Measurements from ENCODE around the gene EEPD1.
"Not testable (repeated sequence)": the region's sequence is repeated elsewhere in the genome, so short reads cannot be mapped to it uniquely, and the experiment has no call there.

EEPD1 gene

DNA sequence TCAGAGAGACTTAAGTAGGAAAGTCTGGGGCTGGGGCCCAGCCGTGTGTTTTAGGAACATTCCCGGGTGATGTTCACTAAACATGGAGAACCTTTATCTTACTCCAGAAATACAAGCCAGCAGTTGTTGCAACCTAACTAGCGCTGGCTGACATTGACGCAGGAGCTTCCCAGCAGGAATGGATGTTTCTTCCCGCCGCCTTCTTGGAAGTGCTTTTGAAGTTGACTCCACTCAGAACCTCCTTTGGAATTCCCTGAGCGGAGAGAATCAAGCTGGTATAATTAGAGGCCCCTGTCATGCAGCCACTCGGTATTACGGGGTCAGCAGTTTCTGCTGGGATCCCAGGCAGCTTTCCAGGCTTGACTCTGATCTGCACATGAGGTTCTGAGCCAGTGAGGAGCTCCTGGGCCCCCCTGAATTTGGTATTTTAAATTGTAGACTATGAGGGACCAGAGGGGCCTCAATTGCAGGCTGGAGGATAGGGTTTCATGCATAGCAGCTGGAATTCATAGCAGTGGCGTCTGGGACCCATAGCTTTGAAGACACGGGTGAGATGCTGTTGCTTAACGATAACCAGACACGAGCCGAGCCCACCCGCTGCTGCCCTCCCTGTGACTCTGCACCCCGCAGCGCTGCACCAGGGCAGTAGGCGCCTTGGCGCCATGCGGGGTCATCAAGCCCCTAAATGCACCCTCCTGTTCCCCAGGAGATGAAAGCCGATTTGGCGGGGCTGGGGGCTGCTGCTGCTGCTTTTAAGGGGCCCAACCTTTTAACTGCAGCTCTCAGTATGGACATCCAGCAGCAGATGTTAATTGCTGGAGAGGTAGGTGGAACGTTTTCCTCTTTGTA is 61.8 kb downstream of the EEPD1 start:
- DNase-seq (ENCODE audit: low read depth in 2 of 2) = no peak

DNA sequence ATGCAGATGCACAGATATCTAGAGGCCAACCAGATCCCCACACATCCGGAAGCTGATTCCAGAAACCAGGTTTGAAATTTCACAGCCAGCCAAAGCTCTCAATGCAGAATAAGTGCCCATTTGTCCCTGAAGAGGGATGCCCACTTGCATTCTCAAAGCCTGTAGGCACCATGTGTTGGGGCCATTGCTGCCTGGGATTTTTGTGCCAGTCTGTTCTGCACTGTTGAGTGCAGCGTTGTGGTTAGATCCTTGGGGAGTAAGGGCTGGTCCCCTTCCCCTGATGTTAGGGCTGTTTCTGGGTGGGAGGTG is 62.4 kb downstream of the EEPD1 start:
- DNase-seq (ENCODE audit: low read depth in 2 of 2) = no peak

DNA sequence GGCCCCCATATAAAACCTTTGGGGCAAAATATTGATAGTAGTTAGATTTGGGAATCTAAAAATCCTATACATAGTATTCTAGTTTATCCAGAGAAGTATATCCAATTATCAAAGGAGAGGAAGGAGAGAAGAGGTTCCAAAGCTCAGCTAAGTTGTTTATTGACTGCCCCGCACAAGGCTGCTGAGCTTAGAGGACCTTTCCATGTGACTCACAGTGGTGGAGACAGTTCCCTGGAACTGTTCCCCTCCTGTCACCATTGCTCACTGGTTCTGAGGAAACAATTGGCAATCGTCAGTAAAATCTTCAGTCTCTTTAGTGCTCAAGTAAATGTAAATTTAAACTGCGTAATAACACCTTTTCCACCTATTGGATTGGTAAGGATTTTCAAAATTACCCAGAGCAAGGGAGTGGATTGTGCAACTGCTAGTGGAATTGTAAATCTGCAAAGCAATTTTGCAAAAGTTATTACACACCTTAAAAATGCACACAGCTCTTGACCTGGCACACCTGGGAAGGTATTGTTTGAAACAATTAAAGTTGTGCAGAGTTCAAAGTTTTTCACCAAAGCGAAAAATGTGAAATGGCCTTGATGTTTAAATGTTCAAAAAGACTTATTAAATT is 63.1 kb downstream of the EEPD1 start:
- no peak for DNase-seq (ENCODE audit: low read depth in 2 of 2)

DNA sequence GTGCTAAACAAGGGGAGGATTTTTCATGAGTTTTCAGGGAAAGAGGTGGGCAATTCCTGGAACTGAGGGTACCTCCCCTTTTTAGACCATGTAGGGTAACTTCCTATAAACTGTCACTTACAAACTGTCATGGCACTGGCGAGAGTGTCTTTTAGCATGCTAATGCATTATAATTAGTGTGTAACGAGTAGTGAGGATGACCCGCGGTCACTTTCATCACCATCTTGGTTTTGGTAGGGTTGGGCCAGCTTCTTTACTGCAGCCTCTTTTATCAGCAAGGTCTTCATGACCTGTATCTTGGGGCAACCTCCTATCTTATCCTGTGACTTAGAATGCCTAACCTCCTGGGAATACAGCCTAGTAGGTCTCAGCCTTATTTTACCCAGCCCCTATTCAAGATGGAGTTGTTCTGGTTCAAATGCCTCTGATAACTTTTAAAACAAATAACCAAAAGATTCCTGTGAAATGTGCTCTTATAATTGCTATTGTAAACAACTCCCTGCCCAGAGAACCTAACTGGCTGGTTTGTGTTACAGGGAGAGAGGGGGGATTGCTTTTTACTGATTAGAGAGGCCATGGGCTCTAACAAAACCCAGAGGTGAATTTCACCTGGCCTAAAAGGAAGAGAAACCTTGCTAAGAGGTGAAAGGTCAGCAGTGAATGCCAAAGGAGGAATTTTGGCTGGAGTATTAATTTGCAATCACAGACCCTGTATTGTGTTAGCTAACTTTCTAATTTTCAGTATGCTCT is 64.3 kb downstream of the EEPD1 start:
- no peak for DNase-seq (ENCODE audit: low read depth in 2 of 2)

DNA sequence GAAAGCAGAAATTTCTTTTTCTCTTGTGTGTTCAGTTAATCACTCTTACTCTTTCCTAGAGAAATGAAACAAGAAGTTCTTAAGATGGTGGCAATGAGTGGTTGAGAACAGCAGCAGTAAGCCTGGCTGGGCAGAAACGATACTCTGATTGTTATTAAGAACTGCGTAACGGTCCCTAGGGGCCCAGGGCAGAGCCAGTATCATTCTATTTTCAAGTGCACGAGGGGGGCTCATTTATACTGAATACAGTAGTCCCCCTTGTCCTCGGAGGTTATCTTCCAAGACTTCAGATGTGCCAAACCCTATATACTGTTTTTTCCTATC is 64.9 kb downstream of the EEPD1 start:
- DNase-seq (ENCODE audit: low read depth in 2 of 2) = no peak

DNA sequence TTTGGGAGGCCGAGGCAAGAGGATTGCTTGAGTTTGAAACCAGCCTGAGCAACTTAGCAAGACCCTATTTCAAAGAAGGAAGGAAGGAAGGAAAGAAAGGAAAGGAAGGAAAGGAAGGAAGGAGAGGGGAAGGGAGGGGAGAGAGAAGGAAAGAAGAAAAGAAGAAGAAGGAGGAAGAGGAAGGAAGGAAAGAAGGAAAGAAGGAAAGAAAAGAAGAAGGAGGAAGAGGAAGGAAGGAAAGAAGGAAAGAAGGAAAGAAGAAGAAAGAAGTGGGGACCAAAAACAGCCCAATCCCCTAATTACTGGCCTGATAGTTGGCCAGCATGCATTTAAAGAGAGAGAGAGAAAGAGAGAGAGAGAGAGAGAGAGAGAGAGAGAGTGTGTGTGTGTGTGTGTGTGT is 66.4 kb downstream of the EEPD1 start:
- DNase-seq (ENCODE audit: low read depth in 2 of 2) = no peak

DNA sequence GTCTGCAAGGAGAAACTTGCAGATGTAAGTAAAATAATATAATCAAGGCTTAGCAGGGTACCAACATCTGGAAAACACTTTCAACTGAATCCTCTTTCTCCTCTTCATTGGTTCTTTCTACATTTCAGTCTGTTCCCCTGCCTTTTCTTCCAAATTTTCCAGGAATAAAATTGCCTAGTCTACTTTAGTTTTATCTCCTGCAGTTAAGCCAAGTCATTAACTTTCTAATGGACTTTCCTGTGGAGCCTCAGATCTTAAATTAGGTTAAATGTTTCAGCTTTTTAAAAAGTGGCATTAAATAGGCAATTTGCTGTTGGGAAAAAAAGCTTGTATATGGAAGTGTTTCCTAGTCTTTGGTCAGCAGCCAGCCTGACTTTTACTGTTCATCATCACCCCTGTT is 70.8 kb downstream of the EEPD1 start:
- no peak for DNase-seq (ENCODE audit: low read depth in 2 of 2)

DNA sequence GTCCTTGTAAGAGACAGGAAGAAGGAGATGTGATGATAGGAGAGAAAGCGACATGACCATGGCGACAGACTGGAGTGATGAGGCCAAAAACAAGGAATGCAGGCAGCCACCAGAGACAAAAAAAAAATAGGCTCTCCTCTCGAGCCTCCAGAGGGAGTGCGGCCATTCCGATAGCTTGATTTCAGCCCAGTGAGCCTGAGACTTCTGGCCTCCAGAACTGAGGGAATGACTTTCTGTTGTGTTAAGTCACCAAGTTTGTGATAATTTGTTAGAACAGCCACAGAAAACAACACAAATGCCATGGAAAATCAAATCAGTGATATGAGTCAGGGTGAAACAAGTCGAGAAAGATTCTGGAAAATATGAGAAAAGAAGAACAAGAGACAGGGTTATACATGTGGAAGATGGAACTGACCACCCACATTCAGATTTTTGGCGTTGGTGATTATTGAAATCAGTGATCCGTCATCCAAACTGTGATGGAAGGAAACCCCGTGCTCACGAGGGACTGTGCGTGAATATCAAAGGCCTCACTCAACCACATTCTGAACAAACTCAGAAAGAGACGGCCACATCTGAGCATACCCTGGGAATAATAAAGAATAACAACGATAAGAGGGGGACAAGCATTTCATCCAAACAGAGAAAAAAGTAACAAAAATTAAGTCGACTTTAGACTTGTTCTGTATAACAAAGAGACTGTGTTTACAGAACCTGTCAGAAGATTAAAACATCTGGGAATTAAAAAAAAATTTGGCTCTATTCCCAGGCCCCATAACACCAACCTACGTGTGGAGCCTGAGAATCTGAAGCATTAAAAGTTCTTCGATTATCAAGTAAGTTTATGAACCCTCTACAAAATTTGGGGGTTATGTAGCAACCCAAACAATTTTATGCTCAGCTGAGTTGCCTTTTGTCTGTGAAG is 72.1 kb downstream of the EEPD1 start:
- no peak for DNase-seq (ENCODE audit: low read depth in 2 of 2)

DNA sequence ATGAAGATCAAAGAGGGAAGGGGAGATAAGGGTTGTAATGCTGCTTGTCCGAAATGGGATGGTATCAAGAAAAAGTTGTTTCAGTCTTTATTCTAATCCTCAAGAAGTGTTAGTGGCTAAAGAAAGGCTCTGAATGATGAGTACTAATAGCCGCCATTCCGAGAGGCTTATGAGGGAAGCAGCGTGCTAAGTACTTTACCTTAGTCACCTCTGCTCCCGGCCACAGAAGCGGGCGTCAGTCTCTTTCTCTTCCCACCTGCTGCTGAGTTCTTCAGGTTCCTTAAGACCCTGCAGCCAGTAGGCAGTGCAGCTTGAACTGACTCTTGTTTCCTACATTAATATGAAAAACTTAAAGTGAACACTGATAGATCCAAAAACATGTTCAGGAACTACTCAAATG is 73.1 kb downstream of the EEPD1 start:
- no peak for DNase-seq (ENCODE audit: low read depth in 2 of 2)

DNA sequence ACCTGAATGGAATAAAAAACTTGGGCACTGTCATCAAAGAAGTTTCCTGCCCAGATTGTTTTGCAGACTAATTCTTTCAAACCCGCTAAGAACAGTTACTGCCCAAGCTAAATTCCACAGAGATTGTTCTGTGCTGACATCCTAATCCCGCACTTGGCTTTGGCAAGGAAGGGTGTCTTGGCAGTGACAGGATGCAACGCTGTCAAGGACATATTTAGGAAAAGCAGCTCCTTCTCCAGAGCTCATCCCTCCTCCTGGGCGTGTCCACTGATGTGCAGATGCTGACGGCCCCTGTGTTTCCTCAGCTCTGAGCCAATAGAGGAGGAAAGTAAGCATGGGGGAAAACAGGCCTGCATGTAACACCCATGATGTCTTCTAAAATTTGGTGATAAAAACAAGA is 74.2 kb downstream of the EEPD1 start:
- no peak for DNase-seq (ENCODE audit: low read depth in 2 of 2)

DNA sequence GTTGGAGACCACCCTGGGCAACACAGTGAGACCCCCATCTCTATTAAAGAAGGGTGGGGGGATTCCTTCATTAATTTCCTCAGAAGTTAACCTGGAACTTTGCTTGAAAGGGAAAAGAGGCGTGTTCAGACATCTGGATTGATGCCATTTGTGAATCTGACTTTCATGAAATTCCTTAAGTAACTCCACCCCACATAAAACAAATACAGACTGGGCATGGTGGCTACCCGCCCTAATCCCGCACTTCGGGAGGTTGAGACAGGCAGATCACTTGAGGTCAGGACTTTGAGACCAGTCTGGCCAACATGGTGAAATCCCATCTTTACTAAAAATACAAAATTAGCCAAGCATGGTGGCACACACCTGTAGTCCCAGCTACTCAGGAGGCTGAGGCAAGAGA is 75.0 kb downstream of the EEPD1 start:
- no peak for DNase-seq (ENCODE audit: low read depth in 2 of 2)

DNA sequence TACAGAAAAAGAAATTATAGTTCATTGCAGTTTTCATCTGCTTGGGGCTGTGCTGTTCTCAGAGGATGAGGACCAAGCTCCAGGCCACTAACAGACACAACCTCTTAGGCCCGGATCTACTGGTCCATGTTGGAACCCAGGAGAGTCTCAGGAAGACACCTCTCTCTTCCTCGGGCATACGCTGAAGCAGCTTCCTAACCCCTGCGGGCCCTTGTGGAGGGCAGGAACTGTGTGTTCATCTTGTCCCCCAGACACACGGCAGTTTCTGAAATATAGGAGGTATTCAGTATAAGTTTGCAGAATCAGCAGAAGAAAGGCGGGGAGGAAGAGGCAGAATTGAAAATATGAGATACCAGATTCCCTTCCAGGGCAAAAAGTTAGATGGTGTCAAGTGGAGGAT is 78.4 kb downstream of the EEPD1 start:
- no peak for DNase-seq (ENCODE audit: low read depth in 2 of 2)

DNA sequence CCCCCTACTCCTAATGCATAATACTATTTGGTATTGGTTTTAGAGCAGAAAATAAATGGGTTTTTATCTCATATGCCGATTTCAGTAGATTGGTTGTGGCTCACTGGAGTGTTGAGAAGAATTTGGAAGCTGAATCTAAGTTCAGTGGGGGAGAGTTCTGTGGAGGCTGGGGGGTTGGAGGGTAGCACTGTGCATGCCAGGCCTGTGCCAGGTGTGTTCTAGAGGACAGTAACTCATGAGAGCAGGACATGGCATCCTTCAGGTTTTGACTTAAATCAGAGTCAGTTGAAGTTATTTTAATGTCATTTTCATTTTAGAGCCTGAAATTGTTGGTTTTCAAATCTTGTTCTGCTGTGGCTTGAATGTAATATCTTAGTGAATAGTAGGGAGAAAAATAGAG is 79.5 kb downstream of the EEPD1 start:
- no peak for DNase-seq (ENCODE audit: low read depth in 2 of 2)

DNA sequence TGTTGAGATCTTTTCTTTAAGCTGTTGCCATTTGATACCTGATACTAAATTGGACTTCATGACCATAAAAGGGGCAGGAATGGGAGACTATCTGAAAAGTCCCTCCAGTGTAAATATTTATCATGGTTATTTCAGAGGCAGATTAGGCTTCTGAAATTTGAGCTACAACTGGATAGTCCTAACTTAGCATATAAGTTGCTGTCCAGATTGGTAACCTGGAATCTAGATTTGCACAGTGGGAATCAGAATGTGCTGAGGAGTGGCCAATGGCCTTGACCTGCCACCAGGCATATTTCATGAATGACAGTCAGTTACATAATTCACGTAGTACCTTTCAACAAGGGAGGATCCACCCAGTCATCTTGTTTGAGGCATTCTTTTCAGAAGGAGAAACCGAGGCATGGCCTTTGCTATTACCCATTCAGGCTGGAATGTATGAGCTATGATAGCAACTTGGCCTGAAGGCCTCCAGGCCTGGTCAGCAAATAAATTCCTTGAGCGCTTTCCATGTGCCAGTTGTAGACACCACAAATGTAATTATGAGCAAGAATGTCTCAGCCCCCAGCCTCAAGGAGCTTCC is 80.0 kb downstream of the EEPD1 start:
- DNase-seq (ENCODE audit: low read depth in 2 of 2) = no peak

DNA sequence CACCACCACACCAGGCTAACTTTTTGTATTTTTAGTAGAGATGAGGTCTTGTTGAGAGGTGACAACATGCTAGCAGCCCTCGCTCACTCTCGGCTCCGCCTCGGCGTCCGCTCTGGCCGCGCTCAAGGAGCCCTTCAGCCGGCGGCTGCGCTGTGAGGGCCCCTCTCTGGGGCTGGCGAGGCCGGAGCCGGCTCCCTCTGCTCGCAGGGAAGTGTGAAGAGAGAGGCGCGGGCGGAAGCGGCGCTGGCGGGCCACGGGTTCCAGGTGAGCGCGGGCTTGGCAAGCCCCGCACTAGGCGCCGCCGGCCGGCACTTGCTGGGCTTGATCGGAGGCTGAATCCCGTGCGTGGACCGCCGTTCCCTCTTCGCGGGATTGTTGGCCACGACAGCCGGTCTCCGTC is 83.0 kb downstream of the EEPD1 start:
- DNase-seq (ENCODE audit: low read depth in 2 of 2) = no peak

DNA sequence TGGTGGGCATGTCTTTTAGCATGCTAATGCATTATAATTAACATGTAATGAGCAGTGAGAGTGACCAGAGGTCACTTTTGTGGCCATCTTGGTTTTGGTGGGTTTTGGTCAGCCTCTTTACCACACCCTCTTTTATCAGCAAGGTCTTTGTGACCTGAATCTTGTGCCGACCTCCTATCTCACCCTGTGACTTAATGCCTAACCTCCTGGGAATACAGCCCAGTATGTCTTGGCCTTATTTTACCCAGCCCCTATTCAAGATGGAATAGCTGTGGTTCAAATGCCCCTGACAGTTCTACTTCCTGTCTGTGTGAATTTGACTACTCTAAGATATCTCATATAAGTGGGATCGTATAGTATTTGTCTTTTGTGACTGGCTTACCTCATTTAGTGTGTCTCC is 85.1 kb downstream of the EEPD1 start:
- DNase-seq (ENCODE audit: low read depth in 2 of 2) = no peak

DNA sequence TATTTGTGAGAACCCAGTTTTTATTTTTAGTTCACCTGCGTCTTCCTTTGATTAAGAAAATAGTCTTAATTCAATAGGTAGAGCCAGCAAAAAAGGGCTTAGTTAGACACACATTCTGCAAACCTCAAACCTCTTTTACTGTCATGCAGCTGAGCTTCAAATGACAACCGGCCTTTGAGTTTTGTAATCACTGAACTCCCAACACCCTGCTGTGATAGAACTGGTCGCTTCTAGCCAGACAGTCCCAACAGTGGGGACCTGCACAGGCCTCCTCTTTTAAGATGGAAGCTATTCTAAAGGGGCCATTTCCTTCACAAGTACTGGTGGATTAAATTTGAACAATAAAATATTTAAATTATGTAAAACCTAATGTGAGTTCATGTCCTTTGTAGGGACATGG is 90.3 kb downstream of the EEPD1 start:
- DNase-seq (ENCODE audit: low read depth in 2 of 2) = not testable (repeated sequence)

DNA sequence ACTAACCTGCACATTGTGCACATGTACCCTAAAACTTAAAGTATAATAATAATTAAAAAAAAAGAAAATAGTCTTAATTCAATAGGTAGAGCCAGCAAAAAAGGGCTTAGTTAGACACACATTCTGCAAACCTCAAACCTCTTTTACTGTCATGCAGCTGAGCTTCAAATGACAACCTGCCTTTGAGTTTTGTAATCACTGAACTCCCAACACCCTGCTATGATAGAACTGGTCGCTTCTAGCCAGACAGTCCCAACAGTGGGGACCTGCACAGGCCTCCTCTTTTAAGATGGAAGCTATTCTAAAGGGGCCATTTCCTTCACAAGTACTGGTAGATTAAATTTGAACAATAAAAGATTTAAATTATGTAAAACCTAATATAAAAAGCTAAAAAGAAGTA is 90.9 kb downstream of the EEPD1 start:
- not testable (repeated sequence) for DNase-seq (ENCODE audit: low read depth in 2 of 2)

DNA sequence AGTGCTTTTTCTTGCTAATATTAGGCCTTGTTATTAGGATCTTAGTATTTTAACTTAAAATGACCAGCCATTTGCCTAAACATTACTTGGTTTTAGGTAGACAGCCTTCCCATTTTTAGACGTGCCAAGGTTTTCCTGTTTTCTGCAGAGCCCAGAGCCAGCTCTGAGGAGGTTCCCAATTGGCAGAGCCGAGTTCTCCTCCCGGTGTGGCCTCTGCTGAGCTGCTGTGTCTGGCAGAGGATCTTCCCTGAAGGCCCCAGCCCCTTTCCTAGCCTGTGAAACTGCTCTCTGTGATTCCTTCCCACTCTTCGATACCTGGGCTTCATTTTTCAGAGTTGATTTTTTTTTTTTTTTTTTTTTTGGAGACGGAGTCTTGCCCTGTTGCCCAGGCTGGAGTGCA is 91.4 kb downstream of the EEPD1 start:
- DNase-seq (ENCODE audit: low read depth in 2 of 2) = no peak

DNA sequence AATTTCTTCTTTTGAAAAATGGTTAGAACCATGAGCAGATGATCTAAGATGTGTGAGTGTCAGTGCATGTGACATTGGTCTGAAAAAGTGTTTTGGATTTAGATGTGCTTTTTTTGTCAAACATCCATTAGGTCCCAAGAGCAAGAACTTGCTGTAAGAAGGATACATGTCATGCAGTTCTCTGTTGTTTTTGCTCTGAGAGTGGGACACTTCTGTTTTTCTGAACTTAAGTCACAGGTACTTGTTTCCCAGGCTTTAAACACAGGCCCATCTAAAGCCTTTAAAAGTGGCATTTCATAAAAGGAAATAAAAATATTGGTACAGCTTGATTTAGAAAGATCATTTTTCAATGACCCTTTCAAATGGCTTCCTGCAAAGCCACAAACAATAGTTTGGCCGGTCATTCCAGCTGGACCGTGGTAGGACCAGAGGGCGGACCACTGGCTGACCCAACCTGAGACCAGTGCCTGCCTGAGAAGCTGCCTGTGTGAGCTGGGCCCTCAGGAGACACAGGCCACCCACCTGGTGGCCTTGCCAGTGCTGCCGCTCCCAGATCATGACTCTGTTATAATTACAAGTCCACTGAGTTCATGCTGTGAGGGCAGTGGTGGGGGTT is 92.7 kb downstream of the EEPD1 start:
- no peak for DNase-seq (ENCODE audit: low read depth in 2 of 2)

DNA sequence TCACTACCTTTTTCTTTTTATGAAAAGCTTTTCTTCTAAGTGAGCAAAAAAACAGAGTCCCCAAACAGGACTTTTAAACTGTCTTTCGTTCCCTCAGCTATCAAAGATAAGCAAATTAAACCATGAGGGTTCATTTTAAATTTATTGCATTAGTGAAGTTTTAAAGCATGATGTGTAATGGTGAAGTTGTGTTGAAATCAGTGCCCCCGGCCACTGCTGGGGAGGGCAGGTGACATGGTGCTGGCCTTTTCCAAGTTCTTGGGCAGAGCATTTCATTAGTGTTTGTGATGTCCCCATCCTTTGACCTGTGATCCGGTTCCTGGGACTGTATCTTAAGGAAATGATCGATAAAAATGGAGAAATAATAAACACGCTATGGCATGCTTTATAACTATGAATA is 96.0 kb downstream of the EEPD1 start:
- DNase-seq (ENCODE audit: low read depth in 2 of 2) = no peak
